ENCODE measurements around the gene CDC42EP5.
"Not testable (repeated sequence)": the region's sequence is repeated elsewhere in the genome, so short reads cannot be mapped to it uniquely, and the experiment has no call there.

Gene CDC42EP5

DNA sequence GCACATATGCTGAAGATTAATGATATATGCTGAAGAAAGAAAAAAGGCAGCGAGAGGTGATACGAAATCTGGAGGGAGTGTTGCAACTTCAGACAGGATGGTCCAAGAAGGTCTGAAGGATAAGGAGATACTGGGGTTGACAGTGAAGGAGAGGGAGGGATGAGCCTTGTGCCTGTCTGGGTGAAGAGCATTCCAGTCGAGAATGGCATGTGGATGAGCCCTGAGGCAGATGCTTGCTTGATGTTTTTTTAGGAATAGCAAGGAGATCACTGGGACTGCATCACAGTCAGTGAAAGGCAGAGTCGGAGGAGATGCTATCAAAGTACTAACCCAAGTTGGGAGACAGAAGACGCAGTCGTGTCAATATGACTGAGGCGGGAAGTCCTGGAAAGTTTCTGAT, 16.2 kb upstream of the CDC42EP5 start:
- DNase-seq, result no peak

- DNase-seq, result no peak
Measured at GRCh38 chr19:54485851-54486250, 12.8 kb upstream of the CDC42EP5 start.

- no peak for DNase-seq
Measured at GRCh38 chr19:54484451-54484850, 11.4 kb upstream of the CDC42EP5 start.

DNA sequence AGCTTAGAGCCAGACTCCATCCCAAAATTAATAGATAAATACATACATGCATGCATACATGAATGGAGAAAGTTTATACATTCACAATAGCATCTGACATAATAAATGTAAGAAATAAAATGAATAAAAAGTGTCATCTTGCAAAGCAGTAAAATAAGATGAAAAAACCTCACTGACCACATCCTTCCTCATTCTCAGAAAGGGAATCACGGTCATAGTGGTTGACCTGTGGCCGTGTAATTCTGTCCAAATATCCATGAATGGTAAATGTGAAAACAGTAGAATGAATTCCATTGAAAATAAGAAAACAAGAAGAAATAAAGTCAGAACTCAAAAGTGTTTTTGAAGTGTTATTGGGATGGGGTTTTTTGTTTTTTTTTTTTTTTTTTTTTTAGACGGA, 9.8 kb upstream of the CDC42EP5 start:
- no peak for DNase-seq

DNA sequence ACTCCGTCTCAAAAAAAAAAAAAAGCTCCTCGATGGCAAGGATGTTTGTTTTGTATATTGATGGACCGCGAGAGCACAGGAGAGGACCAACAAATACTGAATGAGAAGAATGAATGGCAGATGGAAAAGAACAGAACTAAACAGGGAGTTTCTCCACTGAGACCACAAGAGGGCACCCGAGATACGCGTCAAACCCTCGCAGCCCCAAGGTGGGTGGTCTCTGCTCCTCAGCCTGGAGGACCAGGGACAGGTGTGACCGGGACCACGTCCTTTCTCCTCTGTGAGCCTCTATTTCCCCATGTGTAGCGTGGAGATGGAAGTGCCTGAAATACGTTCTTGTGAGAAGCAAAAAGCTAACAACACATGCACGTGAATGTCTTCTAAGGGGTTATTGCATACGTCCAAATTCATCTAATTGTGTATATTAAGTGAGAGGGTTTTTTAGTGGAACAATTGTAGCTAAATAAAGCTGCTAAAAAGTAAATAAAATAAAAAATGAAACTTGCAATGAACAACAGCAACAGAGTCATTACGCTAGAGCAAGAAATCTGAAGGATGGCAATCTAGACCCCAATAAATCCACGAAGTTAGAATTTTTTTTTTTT, 8.3 kb upstream of the CDC42EP5 start:
- peak in 3 of 14 donors; percentile 1 to 18 (median 10) for DNase-seq

GRCh38 chr19:54480051-54480450, 7.0 kb upstream of the CDC42EP5 start:
- DNase-seq, result no peak

GRCh38 chr19:54478677-54479266, 5.7 kb upstream of the CDC42EP5 start:
- peak in 1 of 14 donors; percentile 4 for DNase-seq

GRCh38 chr19:54477650-54478049, 4.6 kb upstream of the CDC42EP5 start:
- no peak for DNase-seq

DNA sequence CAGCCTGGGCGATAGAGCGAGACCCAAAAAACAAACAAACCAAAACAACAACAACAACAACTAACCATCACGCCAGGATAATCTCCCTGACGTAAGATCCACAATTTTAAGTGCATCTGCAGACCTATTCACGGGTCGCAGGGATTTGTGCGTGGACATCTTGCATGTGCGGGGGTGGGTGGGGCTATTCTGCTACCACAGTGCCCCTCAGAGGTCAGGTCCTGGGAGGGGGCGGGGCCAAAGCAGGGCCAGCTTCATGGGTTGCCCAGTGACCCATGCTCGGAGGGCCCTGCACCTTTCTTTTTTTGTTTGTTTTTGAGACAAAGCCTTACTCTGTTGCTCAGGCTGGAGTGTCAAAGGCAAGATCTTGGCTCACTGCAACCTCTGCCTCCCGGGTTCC, 2.6 kb upstream of the CDC42EP5 start:
- DNase-seq, result no peak

DNA sequence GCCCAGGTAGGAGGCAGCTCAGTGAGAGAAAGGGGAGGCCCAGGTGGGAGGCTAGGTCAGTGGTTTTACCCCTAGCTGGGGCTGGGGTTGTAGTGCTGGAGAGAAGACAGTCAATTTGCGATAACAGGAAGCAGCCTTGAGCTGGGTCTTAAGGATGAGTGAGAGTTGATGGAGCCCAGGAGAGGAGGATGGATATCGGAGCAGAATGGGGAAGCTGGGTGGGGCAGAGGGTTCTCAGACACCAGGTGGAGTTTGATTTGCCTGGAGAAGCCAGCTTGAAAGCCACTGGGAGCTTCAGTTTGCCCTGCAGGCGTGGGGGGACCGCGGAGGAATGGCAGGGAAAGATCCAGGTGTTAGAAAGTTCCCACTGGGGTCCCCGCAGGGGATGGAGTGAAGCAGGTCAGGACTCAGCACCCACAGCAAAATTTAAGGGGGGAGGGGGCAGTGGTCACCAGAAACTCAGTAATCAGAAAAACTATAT, 836 bp upstream of the CDC42EP5 start:
- no peak for DNase-seq

GRCh38 chr19:54470991-54471782, 1.9 kb downstream of the CDC42EP5 start:
- DNase-seq, result peak in 6 of 14 donors; percentile 17 to 43 (median 26)

GRCh38 chr19:54470276-54470887, 2.7 kb downstream of the CDC42EP5 start:
- DNase-seq, result no peak

- no peak for DNase-seq
Measured at GRCh38 chr19:54469496-54469934, 3.6 kb downstream of the CDC42EP5 start.

DNA sequence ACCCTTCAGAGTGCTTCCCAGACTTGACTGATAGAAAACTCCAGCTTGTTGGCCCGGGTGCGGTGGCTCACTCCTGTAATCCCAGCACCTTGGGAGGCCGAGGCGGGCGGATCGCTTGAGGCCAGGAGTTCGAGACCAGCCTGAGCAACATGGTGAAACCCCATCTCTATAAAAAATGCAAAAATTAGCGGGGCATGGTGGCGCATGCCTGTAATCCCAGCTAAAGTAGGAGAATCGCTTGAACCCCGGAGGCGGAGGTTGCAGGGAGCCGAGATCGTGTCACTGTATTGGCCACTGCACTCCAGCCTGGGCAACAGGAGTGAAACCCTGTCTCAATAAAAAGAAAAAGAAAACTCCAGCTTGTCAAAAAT, 7.0 kb downstream of the CDC42EP5 start:
- not testable (repeated sequence) for DNase-seq

- no peak for DNase-seq
Measured at GRCh38 chr19:54465426-54466109, 7.5 kb downstream of the CDC42EP5 start.

GRCh38 chr19:54464630-54465425, 8.3 kb downstream of the CDC42EP5 start:
- DNase-seq, result peak in 13 of 14 donors; percentile 15 to 86 (median 68)

GRCh38 chr19:54464044-54464629, 9.0 kb downstream of the CDC42EP5 start:
- DNase-seq, result peak in 11 of 14 donors; percentile 48 to 90 (median 78)

- peak; percentile 11 to 95 (median 80) for DNase-seq
Measured at GRCh38 chr19:54463531-54464043, 9.5 kb downstream of the CDC42EP5 start, which contains the start of gene LENG9. TSS of gene LENG9 (minus strand) at chr19:54463778. CDS start at chr19:54463526, 252 bp downstream.

DNA sequence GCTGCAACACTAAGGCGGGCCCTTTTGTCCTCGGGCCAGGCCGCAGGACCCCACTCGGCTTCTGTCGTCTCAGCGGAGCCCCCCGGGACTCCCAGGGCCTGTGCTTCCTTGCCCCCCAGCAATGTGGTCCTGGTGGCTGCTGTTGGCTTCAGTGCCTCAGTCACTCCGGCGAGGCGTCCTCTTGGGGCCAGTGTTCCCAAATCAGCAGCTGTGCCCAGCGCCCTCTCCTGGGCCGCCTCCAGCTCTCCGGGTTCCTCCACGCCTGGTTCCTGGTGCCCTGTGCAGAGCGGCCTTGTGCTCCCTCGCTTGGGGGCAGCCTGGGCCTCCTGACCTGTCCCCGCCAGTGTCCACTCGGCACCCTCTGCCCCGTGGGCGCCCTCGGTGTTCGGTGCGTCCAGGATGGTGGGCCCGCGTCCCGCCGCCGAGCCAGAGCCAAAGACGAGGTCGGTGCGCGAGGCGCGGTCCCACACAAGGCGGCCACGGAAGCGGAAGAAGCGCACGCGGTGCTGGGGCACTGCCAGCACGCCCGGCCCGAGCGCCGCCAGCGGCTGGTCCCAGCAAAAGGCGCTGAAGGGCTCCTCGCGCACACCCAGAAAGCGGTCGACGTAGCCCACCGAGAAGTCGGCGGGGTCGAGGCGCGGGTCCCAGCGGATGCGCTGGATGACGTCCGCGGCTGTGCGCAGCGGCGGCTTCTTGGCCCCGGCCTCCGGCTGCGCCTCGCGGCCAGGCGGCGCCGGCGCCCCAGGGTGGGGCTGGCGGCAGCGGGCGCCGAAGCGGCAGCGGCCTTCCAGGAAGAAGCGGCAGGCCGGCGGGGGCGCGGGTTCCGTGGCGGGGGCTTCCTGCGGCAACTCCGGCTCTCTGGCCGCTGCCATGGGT, 10.2 kb downstream of the CDC42EP5 start:
- DNase-seq, result peak in 10 of 14 donors; percentile 6 to 79 (median 47)

Measured in C1 segment of cervical spinal cord (tissue), 14 donors.